CD4-positive, CD25-positive, alpha-beta regulatory T cell (primary cell): ENCODE data around the gene MAOA. TPM values are rescaled to one million over a fixed set of nuclear protein-coding genes. Genes with fewer than 3 reads are reported as not detected.
"Not testable (repeated sequence)": the region's sequence is repeated elsewhere in the genome, so short reads cannot be mapped to it uniquely, and the experiment has no call there.

Experiments
- ATAC-seq, 2 donors: fragments of 150-1000 bp; cut with Tn5 transposase; one replicate each; pipeline ENCODE4 v1.10.0; 2021; ENCODE audit warnings: low read depth in 2 of 2, moderate number of reproducible peaks in 2 of 2, moderate library complexity in 1 of 2
- DNase-seq, 3 donors: peaks; one replicate each; pipeline versions ENCODE4 v3.0.0 to v3.0.0-alpha.2; 2012 to 2022; ENCODE audit warnings: mixed read lengths in 1 of 3
- H3K27ac ChIP-seq: one replicate; pipeline ENCODE4 v1.7.0; 2013; ENCODE audit warnings: mild to moderate bottlenecking, low read length; ENCODE audit not compliant: insufficient read depth, poor library complexity, severe bottlenecking
- H3K27me3 ChIP-seq: one replicate; pipeline ENCODE4 v1.7.0; 2013; ENCODE audit warnings: low read length; ENCODE audit not compliant: control insufficient read depth, insufficient read depth
- H3K36me3 ChIP-seq: one replicate; pipeline ENCODE4 v1.7.0; 2013; ENCODE audit warnings: mild to moderate bottlenecking, low read length, moderate library complexity; ENCODE audit not compliant: control insufficient read depth, insufficient read depth
- H3K4me1 ChIP-seq: 2 replicates; pipeline ENCODE4 v1.7.0; 2013; ENCODE audit warnings: mild to moderate bottlenecking, low read length; ENCODE audit not compliant: insufficient read depth, control insufficient read depth, poor library complexity, severe bottlenecking
- H3K4me3 ChIP-seq: one replicate; pipeline ENCODE4 v1.7.0; 2013; ENCODE audit warnings: low read depth, mild to moderate bottlenecking, low read length, moderate library complexity
- H3K9me3 ChIP-seq, 2 experiments: 1 replicate in 1 of 2; 2 replicates in 1 of 2; pipeline ENCODE4 v1.7.0; 2013; ENCODE audit warnings: low read length in 2 of 2, mild to moderate bottlenecking in 1 of 2, moderate library complexity in 1 of 2; ENCODE audit not compliant: control insufficient read depth in 2 of 2
- H3K27ac Mint-ChIP-seq, 3 donors: one replicate each; pipeline ENCODE4 v1.8.0; 2020 to 2022; ENCODE audit warnings: mild to moderate bottlenecking in 3 of 3, mixed read lengths in 3 of 3, moderate library complexity in 2 of 3
- H3K27me3 Mint-ChIP-seq: one replicate; pipeline ENCODE4 v1.8.0; 2022; ENCODE audit warnings: mild to moderate bottlenecking, mixed read lengths
- H3K36me3 Mint-ChIP-seq: one replicate; pipeline ENCODE4 v1.8.0; 2020; ENCODE audit warnings: mixed read lengths
- H3K4me1 Mint-ChIP-seq, 4 donors: one replicate each; pipeline ENCODE4 v1.8.0; 2020 to 2022; ENCODE audit warnings: mixed read lengths in 4 of 4, mild to moderate bottlenecking in 1 of 4
- H3K4me3 Mint-ChIP-seq, 4 donors: one replicate each; pipeline ENCODE4 v1.8.0; 2020 to 2022; ENCODE audit warnings: mild to moderate bottlenecking in 4 of 4, mixed read lengths in 4 of 4, moderate library complexity in 3 of 4
- H3K9me3 Mint-ChIP-seq, 7 donors: one replicate each; pipeline ENCODE4 v1.8.0; 2020 to 2022; ENCODE audit warnings: mixed read lengths in 7 of 7, mild to moderate bottlenecking in 3 of 7, moderate library complexity in 2 of 7
- polyA plus RNA-seq, 4 donors: library from polyadenylated mRNA; unstranded; fragments of 300-500 nt; fragmentation: Illumina TruSeq; gene quantifications; one replicate each; pipeline ENCODE4 v1.2.3, GENCODE V29; 2021
- total RNA-seq: library from RNA; stranded (reverse); gene quantifications from one replicate; pipeline ENCODE4 v1.2.3, GENCODE V29; 2022

Gene MAOA
- total and polyA plus RNA-seq, 5 donors from 2014 or later: 0.03 to 4.8 TPM; not detected in 3

DNA sequence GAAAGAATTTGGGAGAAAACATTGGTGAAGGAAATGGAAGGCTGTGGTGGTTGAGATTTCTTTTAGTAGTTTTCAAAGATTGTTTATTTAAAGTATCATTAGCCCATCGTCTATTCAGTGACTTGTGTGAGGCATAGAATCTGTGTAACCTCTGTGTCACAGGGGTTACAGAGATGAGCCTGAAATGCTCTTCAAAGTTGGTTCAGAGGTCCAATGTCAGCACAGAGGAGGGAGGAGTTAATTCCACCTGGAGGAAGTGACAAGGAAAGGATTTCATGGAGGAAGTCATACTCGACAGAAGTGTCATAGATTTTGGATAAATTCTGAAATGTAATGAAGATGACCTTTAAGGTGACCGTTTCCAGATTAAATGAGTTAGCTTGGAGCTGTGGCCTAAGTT is 8.2 kb downstream of the MAOA start:
- Histone ChIP-seq H3K4me3 (no peak overlapping the region), H3K27me3 (peaks cover 10% of the 10 kb centered on the region), H3K4me1 (no peaks in the 10 kb centered on the region), H3K9me3 (no peaks in the 10 kb centered on the region), H3K36me3 (no peaks in the 10 kb centered on the region), H3K27ac (no peak overlapping the region)
- no peak for DNase-seq
- no peak overlapping the region for H3K4me3 Mint-ChIP-seq
- peaks cover 0 to 2% (median 0%) of the 10 kb centered on the region in 7 donors for H3K9me3 Mint-ChIP-seq
- no peak for ATAC-seq
- no peak overlapping the region for H3K27ac Mint-ChIP-seq
- peaks cover 0 to 4% (median 2%) of the 10 kb centered on the region in 4 donors for H3K4me1 Mint-ChIP-seq
- no peaks in the 10 kb centered on the region for H3K36me3 Mint-ChIP-seq
- peaks cover 22% of the 10 kb centered on the region for H3K27me3 Mint-ChIP-seq

DNA sequence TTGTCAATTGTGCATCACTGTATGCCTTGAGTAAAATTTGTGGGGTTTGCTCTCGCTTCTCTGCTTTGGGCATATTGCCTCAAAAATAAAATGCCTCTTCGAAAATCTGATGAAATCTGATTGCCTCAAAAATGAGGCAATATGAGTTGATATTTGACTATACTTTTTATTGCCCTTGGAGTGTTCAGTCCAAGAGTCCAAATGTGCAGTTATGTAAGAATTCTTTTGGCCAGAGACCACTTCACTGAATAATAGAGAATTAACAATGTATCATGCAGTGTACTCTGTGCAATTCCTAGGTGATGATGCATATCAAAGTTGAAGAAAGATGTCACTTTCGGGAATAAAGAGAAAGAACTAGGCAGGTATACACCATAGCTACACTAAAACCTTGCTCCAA is 8.6 kb downstream of the MAOA start:
- Histone ChIP-seq H3K4me1 (no peaks in the 10 kb centered on the region), H3K27ac (no peak overlapping the region), H3K4me3 (no peak overlapping the region), H3K36me3 (no peaks in the 10 kb centered on the region), H3K9me3 (no peaks in the 10 kb centered on the region), H3K27me3 (peaks cover 10% of the 10 kb centered on the region)
- Mint-ChIP-seq H3K36me3 (no peaks in the 10 kb centered on the region), H3K27ac (no peak overlapping the region), H3K4me3 (no peak overlapping the region), H3K4me1 (peaks cover 0 to 4% (median 2%) of the 10 kb centered on the region in 4 donors), H3K9me3 (peaks cover 0 to 2% (median 0%) of the 10 kb centered on the region in 7 donors), H3K27me3 (peaks cover 22% of the 10 kb centered on the region)
- no peak for ATAC-seq
- DNase-seq: no peak

DNA sequence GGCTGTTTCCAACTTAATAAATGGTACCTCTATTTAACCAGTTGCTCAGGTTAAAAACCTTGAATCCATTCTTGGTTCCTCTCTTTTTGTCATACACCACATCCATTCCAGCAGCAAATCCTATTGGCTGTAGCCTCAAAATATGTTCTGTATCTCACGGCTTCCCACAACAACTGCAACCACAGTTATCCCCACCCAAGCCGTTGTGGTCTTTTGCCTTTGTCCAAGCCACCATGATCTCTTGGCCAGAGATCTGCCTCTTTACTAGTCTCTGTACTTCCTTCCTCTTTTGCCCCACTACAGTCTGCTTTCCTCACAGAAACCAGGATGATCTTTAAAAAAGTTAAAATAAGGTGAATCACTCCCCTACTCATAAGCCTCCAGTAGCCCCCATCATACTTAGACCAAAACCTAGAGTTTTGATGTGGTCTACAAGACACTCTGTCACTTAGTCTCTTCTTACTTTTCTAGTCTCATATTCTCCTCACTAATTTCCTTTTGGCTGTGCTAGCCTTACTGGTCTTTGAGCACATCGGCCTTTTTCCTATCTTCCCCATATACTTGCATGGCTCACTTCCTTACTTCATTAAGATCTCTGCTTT is 10.3 kb downstream of the MAOA start:
- no peak for DNase-seq
- Mint-ChIP-seq H3K9me3 (peaks cover 0 to 2% (median 0%) of the 10 kb centered on the region in 7 donors), H3K36me3 (no peaks in the 10 kb centered on the region), H3K27me3 (peaks cover 22% of the 10 kb centered on the region), H3K4me3 (no peak overlapping the region), H3K4me1 (peaks cover 0 to 4% (median 2%) of the 10 kb centered on the region in 4 donors), H3K27ac (no peak overlapping the region)
- Histone ChIP-seq H3K27me3 (peaks cover 9% of the 10 kb centered on the region), H3K4me1 (no peaks in the 10 kb centered on the region), H3K4me3 (no peak overlapping the region), H3K27ac (no peak overlapping the region), H3K36me3 (no peaks in the 10 kb centered on the region), H3K9me3 (no peaks in the 10 kb centered on the region)
- no peak for ATAC-seq

DNA sequence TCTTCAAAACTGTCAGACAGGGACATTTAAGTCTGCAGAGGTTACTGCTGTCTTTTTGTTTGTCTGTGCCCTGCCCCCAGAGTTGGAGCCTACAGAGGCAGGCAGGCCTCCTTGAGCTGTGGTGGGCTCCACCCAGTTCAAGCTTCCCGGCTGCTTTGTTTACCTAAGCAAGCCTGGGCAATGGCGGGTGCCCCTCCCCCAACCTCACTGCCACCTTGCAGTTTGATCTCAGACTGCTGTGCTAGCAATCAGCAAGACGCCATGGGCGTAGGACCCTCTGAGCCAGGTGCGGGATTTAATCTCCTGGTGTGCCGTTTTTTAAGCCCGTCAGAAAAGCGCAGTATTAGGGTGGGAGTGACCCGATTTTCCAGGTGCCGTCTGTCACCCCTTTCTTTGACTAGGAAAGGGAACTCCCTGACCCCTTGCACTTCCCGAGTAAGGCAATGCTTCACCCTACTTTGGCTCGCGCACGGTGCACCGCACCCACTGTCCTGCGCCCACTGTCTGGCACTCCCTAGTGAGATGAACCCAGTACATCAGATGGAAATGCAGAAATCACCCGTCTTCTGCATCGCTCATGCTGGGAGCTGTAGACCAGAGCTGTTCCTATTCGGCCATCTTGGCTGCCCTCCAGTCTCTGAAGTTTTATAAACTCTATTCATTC is 20.0 kb downstream of the MAOA start:
- not testable (repeated sequence) for H3K27me3 ChIP-seq, H3K27ac ChIP-seq, H3K9me3 Mint-ChIP-seq, H3K4me3 ChIP-seq, H3K36me3 Mint-ChIP-seq, H3K4me1 ChIP-seq, H3K27me3 Mint-ChIP-seq, H3K4me3 Mint-ChIP-seq, H3K9me3 ChIP-seq, ATAC-seq, DNase-seq, H3K36me3 ChIP-seq
- H3K4me1 Mint-ChIP-seq: peaks cover 0 to 26% (median 1%) of the 10 kb centered on the region in 4 donors
- peak overlapping the region in 1 of 3 donors; percentile 51 for H3K27ac Mint-ChIP-seq

DNA sequence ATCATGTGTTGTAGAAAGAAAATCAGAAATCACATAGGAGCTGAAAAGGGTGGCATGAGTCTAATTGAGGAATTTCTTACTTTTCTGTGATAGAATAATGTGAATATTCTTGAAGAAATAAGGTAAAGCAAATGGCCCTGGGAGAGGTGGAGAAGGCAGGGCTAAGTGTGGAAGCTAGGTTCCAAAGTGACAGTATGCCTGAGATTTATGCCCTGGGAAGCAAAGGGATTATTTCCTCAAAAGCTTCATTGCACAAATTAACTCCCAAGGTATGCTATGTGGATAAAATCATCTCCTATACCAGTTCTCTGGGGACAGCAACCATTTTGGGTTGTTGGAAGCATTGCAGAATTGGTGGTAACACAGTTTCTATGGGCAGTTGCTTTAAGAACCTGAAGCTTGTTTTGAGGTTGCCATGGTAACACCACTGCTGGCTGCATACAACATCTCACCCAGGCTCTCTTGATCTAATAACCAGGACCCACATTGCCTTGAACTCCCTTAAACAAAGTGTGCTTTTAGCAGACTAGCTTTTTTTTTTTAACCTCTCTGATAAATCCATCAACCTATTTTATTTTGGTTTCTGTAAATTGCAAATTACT is 21.0 kb downstream of the MAOA start:
- Mint-ChIP-seq H3K4me3 (peak overlapping the region in 1 of 4 donors; percentile 22), H3K4me1 (peaks cover 0 to 26% (median 1%) of the 10 kb centered on the region in 4 donors), H3K36me3 (no peaks in the 10 kb centered on the region), H3K27ac (peak overlapping the region in 1 of 3 donors; percentile 65), H3K27me3 (no peaks in the 10 kb centered on the region), H3K9me3 (peaks cover 0 to 2% (median 0%) of the 10 kb centered on the region in 7 donors)
- H3K9me3 ChIP-seq: no peaks in the 10 kb centered on the region
- H3K27ac ChIP-seq: no peak overlapping the region
- no peaks in the 10 kb centered on the region for H3K36me3 ChIP-seq
- no peaks in the 10 kb centered on the region for H3K4me1 ChIP-seq
- no peak overlapping the region for H3K4me3 ChIP-seq
- peaks cover 4% of the 10 kb centered on the region for H3K27me3 ChIP-seq
- DNase-seq: peak in 2 of 3 donors; percentile 22 to 28
- ATAC-seq: no peak

DNA sequence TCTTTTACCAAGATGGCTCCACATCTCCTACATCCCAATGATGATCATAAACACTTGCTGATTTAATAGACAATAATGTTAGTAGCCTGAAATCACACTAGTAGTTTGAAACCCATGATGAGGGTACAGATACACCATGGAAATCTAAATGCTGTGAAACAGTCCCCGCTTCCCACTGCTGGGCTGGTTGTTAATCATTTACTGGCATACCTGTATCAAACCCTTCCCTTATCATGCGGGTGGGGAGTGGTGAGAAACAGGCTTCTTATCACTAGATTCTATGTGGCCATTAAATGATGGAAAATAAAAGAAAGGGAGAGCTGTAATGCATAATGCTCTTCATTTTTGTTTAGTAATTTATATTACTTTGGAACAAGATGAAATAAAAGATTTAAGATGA is 21.9 kb downstream of the MAOA start:
- Mint-ChIP-seq H3K4me3 (no peak overlapping the region), H3K9me3 (peaks cover 0 to 2% (median 0%) of the 10 kb centered on the region in 7 donors), H3K36me3 (no peaks in the 10 kb centered on the region), H3K4me1 (peaks cover 0 to 26% (median 1%) of the 10 kb centered on the region in 4 donors), H3K27ac (no peak overlapping the region), H3K27me3 (peaks cover 4% of the 10 kb centered on the region)
- Histone ChIP-seq H3K4me3 (no peak overlapping the region), H3K27me3 (peaks cover 4% of the 10 kb centered on the region), H3K4me1 (no peaks in the 10 kb centered on the region), H3K36me3 (no peaks in the 10 kb centered on the region), H3K9me3 (no peaks in the 10 kb centered on the region), H3K27ac (no peak overlapping the region)
- DNase-seq (no peak), ATAC-seq (no peak)

DNA sequence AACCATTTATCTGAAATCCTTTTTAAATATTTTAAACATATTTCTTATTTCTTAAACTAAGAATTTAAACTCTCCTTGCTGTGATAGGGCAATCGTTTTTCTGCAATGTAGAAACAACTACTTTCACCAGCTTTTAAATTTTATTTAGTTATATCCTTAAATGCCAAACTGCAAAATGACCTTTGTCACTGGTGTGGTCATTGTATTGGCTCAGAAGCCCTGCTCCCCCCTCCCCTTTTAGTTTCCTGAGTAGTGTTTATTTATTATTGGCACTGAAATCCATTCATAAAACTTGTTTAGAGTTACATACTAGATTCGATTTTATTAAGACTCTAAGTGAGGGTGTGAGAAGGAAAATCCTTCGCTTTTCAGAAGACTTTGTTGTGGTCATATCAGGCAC is 23.0 kb downstream of the MAOA start:
- H3K4me1 Mint-ChIP-seq: peaks cover 0 to 24% (median 1%) of the 10 kb centered on the region in 4 donors
- ATAC-seq: no peak
- Histone ChIP-seq H3K4me3 (no peak overlapping the region), H3K36me3 (no peaks in the 10 kb centered on the region), H3K9me3 (no peaks in the 10 kb centered on the region), H3K27ac (no peak overlapping the region), H3K4me1 (no peaks in the 10 kb centered on the region), H3K27me3 (peaks cover 4% of the 10 kb centered on the region)
- peaks cover 0 to 1% (median 0%) of the 10 kb centered on the region in 7 donors for H3K9me3 Mint-ChIP-seq
- H3K27me3 Mint-ChIP-seq: peaks cover 4% of the 10 kb centered on the region
- H3K27ac Mint-ChIP-seq: no peak overlapping the region
- H3K36me3 Mint-ChIP-seq: no peaks in the 10 kb centered on the region
- H3K4me3 Mint-ChIP-seq: no peak overlapping the region
- DNase-seq: no peak
